Common myeloid progenitor, CD34-positive (primary cell): ENCODE data around the gene GPRC5B.
A peak's percentile ranks its signal among the peaks of the same experiment; 100 is the strongest.

Experiments used
- CTCF ChIA-PET: fragments of 350-600 bp; sonication (Branson Sonifier 250); formaldehyde crosslinking; loops from one replicate; lab custom pipeline; 2021; ENCODE audit warnings: antibody characterized with exemption; lab: Charles Lee
- POLR2A ChIA-PET: fragments of 350-600 bp; sonication (Branson Sonifier 250); formaldehyde crosslinking; loops from one replicate; lab custom pipeline; 2021; ENCODE audit warnings: antibody characterized with exemption; lab: Charles Lee
- DNase-seq, 3 donors: peaks; one replicate each; pipeline versions ENCODE4 v3.0.0 to v3.0.0-alpha.2; 2013
- H3K27ac ChIP-seq, 2 experiments: 1 replicate in 1 of 2; 2 replicates in 1 of 2; pipeline ENCODE4 v1.7.0; 2013; ENCODE audit warnings: inconsistent platforms in 2 of 2, low read length in 2 of 2, mild to moderate bottlenecking in 2 of 2, low read depth in 1 of 2, moderate library complexity in 1 of 2; ENCODE audit not compliant: severe bottlenecking in 2 of 2, insufficient read depth in 1 of 2, poor library complexity in 1 of 2
- H3K27me3 ChIP-seq, 5 experiments: replicated peaks in 2 of 5; 1 replicate in 3 of 5; 2 replicates in 2 of 5; pipeline versions ENCODE4 v1.6.1 to v1.7.0; 2013; ENCODE audit warnings: low read length in 4 of 5, mild to moderate bottlenecking in 2 of 5, moderate library complexity in 2 of 5, inconsistent platforms in 1 of 5; ENCODE audit not compliant: insufficient read depth in 5 of 5, control insufficient read depth in 4 of 5
- H3K36me3 ChIP-seq, 4 experiments: 1 replicate in 2 of 4; 2 replicates in 2 of 4; pipeline versions ENCODE4 v1.6.1 to v1.7.0; 2013; ENCODE audit warnings: low read length in 3 of 4, control low read depth in 1 of 4, mild to moderate bottlenecking in 1 of 4; ENCODE audit not compliant: control insufficient read depth in 4 of 4, insufficient read depth in 4 of 4
- H3K4me1 ChIP-seq, 4 experiments: 1 replicate in 3 of 4; 2 replicates in 1 of 4; pipeline versions ENCODE4 v1.6.1 to v1.7.1; 2013; ENCODE audit warnings: low read length in 3 of 4, mild to moderate bottlenecking in 3 of 4, control low read depth in 1 of 4, inconsistent platforms in 1 of 4, moderate library complexity in 1 of 4; ENCODE audit not compliant: control insufficient read depth in 4 of 4, insufficient read depth in 4 of 4; ENCODE audit errors: control extremely low read depth in 1 of 4
- H3K4me3 ChIP-seq, 7 experiments: 1 replicate in 4 of 7; 2 replicates in 3 of 7; pipeline versions ENCODE4 v1.5.1 to v1.7.0; 2013; ENCODE audit warnings: mild to moderate bottlenecking in 7 of 7, low read length in 6 of 7, moderate library complexity in 6 of 7, inconsistent platforms in 2 of 7, low read depth in 2 of 7, control low read depth in 1 of 7; ENCODE audit not compliant: insufficient read depth in 4 of 7, control insufficient read depth in 1 of 7; ENCODE audit errors: extremely low read depth in 1 of 7
- H3K9me3 ChIP-seq, 5 experiments: 1 replicate in 4 of 5; 2 replicates in 1 of 5; pipeline versions ENCODE4 v1.6.1 to v1.7.1; 2013; ENCODE audit warnings: low read length in 4 of 5, mild to moderate bottlenecking in 2 of 5, inconsistent platforms in 1 of 5, low read depth in 1 of 5, moderate library complexity in 1 of 5; ENCODE audit not compliant: control insufficient read depth in 4 of 5, insufficient read depth in 2 of 5; ENCODE audit errors: control extremely low read depth in 1 of 5
- WGBS: methylation state at CpG from one replicate; pipeline ENCODE4 v1.1.5; 2013; ENCODE audit not compliant: insufficient coverage; 5-methylcytosine and 5-hydroxymethylcytosine counted together

The GPRC5B gene

GRCh38 chr16:19886073-19886941, 1.7 kb upstream of the GPRC5B start:
- H3K27ac ChIP-seq: no peak overlapping the region
- WGBS: 9% methylated on average over 16 of the region's 20 CpGs
- peaks cover 0 to 32% (median 26%) of the 10 kb centered on the region in 4 experiments for H3K4me1 ChIP-seq
- DNase-seq: peak; percentile 79 to 90 (median 86)
- ChIA-PET POLR2A (no interaction called here), CTCF (interaction anchor here (0.6 to 4.4 kb wide), 16 partner anchors 9 to 330 kb away, joined by 3 to 50 read pairs (median 4); partner anchors contain the start of gene VPS35L)
- peaks cover 2 to 47% (median 21%) of the 10 kb centered on the region in 5 experiments for H3K27me3 ChIP-seq
- peak overlapping the region in 3 of 7 experiments; percentile 11 to 63 (median 19) for H3K4me3 ChIP-seq
- no peaks in the 10 kb centered on the region for H3K36me3 ChIP-seq
- peaks cover 0 to 3% (median 1%) of the 10 kb centered on the region in 5 experiments for H3K9me3 ChIP-seq

GRCh38 chr16:19885451-19886072, 914 bp upstream of the GPRC5B start:
- WGBS: 4% methylated on average over 36 of the region's 41 CpGs
- Histone ChIP-seq H3K9me3 (no peaks in the 10 kb centered on the region), H3K27ac (no peak overlapping the region), H3K4me3 (peak overlapping the region in 6 of 7 experiments; percentile 44 to 77 (median 62)), H3K36me3 (no peaks in the 10 kb centered on the region), H3K27me3 (peaks cover 2 to 51% (median 24%) of the 10 kb centered on the region in 5 experiments), H3K4me1 (peaks cover 0 to 32% (median 26%) of the 10 kb centered on the region in 4 experiments)
- CTCF ChIA-PET: interaction anchor here (1.2 to 4.4 kb wide), 5 partner anchors 280 to 329 kb away, joined by 3 to 50 read pairs (median 13); partner anchors contain the start of gene VPS35L
- POLR2A ChIA-PET: interaction anchor here (0.6 kb wide), 1 partner anchor 13 kb away, joined by 3 read pairs; no protein-coding TSS in a partner anchor
- no peak for DNase-seq

- no peak for DNase-seq
- Histone ChIP-seq H3K36me3 (no peaks in the 10 kb centered on the region), H3K27ac (no peak overlapping the region), H3K27me3 (peaks cover 2 to 51% (median 24%) of the 10 kb centered on the region in 5 experiments), H3K4me3 (peak overlapping the region in 5 of 7 experiments; percentile 28 to 65 (median 57)), H3K9me3 (no peaks in the 10 kb centered on the region), H3K4me1 (peaks cover 0 to 32% (median 26%) of the 10 kb centered on the region in 4 experiments)
- POLR2A ChIA-PET: interaction anchor here (0.7 kb wide), 1 partner anchor 152 kb away, joined by 3 read pairs; no protein-coding TSS in a partner anchor
- CTCF ChIA-PET: interaction anchor here (2.2 kb wide), 1 partner anchor 283 kb away, joined by 9 read pairs; no protein-coding TSS in a partner anchor
- 0% methylated on average over 5 of the region's 24 CpGs for WGBS
These were observed 622 bp downstream of the GPRC5B start for GRCh38 chr16:19883966-19884485.

- ChIA-PET CTCF (interaction anchor here (1.4 to 2.2 kb wide), 3 partner anchors 15 to 327 kb away, joined by 3 to 9 read pairs (median 4); no protein-coding TSS in a partner anchor), POLR2A (no interaction called here)
- H3K36me3 ChIP-seq: no peaks in the 10 kb centered on the region
- no peak overlapping the region for H3K27ac ChIP-seq
- H3K4me1 ChIP-seq: peaks cover 0 to 32% (median 26%) of the 10 kb centered on the region in 4 experiments
- H3K4me3 ChIP-seq: peak overlapping the region in 4 of 7 experiments; percentile 28 to 65 (median 40)
- no peaks in the 10 kb centered on the region for H3K9me3 ChIP-seq
- H3K27me3 ChIP-seq: peaks cover 2 to 56% (median 25%) of the 10 kb centered on the region in 5 experiments
- DNase-seq: peak; percentile 20 to 44 (median 42)
- WGBS: 3% methylated on average over 23 of the region's 35 CpGs
These were observed 1.2 kb downstream of the GPRC5B start for GRCh38 chr16:19883296-19883965.

GRCh38 chr16:19882646-19883045, 2.0 kb downstream of the GPRC5B start:
- POLR2A ChIA-PET: no interaction called here
- no peak overlapping the region for H3K27ac ChIP-seq
- no peaks in the 10 kb centered on the region for H3K36me3 ChIP-seq
- H3K9me3 ChIP-seq: no peaks in the 10 kb centered on the region
- WGBS: 64% methylated on average over 3 of the region's 3 CpGs
- H3K4me1 ChIP-seq: peaks cover 0 to 32% (median 26%) of the 10 kb centered on the region in 4 experiments
- no peak overlapping the region for H3K4me3 ChIP-seq
- DNase-seq: no peak
- CTCF ChIA-PET: interaction anchor here (1.4 to 1.7 kb wide), 2 partner anchors 16 to 326 kb away, joined by 3 to 4 read pairs; no protein-coding TSS in a partner anchor
- peaks cover 2 to 56% (median 25%) of the 10 kb centered on the region in 5 experiments for H3K27me3 ChIP-seq

- POLR2A ChIA-PET: no interaction called here
- Histone ChIP-seq H3K9me3 (no peaks in the 10 kb centered on the region), H3K27me3 (peaks cover 2 to 56% (median 25%) of the 10 kb centered on the region in 5 experiments), H3K27ac (no peak overlapping the region), H3K4me1 (peaks cover 0 to 32% (median 26%) of the 10 kb centered on the region in 4 experiments), H3K4me3 (no peak overlapping the region), H3K36me3 (no peaks in the 10 kb centered on the region)
- no peak for DNase-seq
- WGBS: 54% methylated on average over 8 of the region's 9 CpGs
- CTCF ChIA-PET: interaction anchor here (1.4 to 1.7 kb wide), 2 partner anchors 17 to 325 kb away, joined by 3 to 4 read pairs; no protein-coding TSS in a partner anchor
These were observed 2.5 kb downstream of the GPRC5B start for GRCh38 chr16:19882186-19882585.
